ENCODE measurements around the gene GABRB1.

DNA sequence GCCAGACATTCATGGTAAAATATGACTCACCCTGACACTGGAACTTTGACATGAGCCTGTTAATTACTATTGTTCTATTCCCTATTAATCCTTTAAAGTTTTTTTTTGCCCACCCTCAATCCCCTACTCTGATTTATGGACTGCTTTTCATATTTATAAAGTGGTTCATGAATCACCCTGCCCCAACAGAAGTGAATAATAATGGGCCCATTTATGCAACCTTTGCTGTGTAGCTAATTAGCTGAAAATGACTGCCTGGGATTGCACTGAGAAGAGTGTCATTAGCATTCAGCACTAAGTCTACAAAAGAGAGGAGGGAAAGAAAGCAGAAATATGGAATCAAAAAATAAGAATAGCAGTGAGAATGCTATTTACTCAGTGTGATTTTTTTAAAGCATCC is 277.8 kb downstream of the GABRB1 start:
- TF ChIP-seq CTCF (IDR thresholded peaks at IDR 0.05; ENCODE audit: poor library complexity) (no peak), EZH2 (IDR thresholded peaks at IDR 0.05; ENCODE audit: borderline replicate concordance) (no peak), EZH2phosphoT487 (IDR thresholded peaks at IDR 0.05; ENCODE audit: low read depth, severe bottlenecking, unreplicated experiment) (no peak)
